Fibroblast of the aortic adventitia (primary cell): ENCODE measurements around the gene EEA1. TPM values are rescaled to one million over a fixed set of nuclear protein-coding genes. Genes with fewer than 3 reads are reported as not detected.

Experiments used
- DNase-seq: peaks from one replicate; pipeline ENCODE4 v3.0.0-alpha.2; 2010; ENCODE audit warnings: low read depth
- H3K4me3 ChIP-seq: 2 replicates; pipeline ENCODE4 v1.5.1; 2011; ENCODE audit warnings: low read depth, mild to moderate bottlenecking, control low read depth, low read length, moderate library complexity
- small RNA-seq: library from RNA; depleted of rRNA; stranded (forward); fragments of <200 nt; gene quantifications from one replicate; pipeline ENCODE3, GENCODE V24; 2012
- total RNA-seq: library from RNA; depleted of rRNA; stranded (reverse); fragments of >200 nt; gene quantifications from 2 replicates; pipeline ENCODE4 v1.2.3, GENCODE V29; 2012; ENCODE audit warnings: low replicate concordance
- TF ChIP-seq, protein P1 (sequence below): IDR thresholded peaks from 2 replicates; pipeline ENCODE4 v1.5.1; 2011; ENCODE audit warnings: mild to moderate bottlenecking, low read length, control low read depth, inconsistent platforms; ENCODE audit not compliant: insufficient read depth

EEA1 gene
- total RNA-seq, 1 donor: 42.3 TPM

DNA sequence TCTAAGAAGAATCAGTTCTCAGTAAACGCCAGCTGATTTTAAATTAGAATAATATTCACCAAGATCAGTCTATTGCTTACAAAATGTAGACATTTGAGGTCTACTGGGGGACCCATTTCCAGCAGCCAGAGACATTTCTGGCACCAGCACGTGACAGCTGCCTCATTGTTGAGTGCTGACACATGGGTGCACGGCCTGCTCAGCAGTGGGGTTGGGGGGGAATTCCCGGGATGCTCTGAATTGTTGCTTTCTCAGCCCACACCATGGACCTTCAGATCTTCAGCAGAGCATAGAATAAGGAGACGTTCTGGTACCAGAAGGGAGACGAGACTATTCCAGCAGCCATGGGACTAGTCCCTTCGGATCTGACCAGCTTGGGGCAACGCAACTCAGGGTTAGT is 208.0 kb downstream of the EEA1 start:
- H3K4me3 ChIP-seq: no peak overlapping the region
- TF ChIP-seq, protein P1, sequence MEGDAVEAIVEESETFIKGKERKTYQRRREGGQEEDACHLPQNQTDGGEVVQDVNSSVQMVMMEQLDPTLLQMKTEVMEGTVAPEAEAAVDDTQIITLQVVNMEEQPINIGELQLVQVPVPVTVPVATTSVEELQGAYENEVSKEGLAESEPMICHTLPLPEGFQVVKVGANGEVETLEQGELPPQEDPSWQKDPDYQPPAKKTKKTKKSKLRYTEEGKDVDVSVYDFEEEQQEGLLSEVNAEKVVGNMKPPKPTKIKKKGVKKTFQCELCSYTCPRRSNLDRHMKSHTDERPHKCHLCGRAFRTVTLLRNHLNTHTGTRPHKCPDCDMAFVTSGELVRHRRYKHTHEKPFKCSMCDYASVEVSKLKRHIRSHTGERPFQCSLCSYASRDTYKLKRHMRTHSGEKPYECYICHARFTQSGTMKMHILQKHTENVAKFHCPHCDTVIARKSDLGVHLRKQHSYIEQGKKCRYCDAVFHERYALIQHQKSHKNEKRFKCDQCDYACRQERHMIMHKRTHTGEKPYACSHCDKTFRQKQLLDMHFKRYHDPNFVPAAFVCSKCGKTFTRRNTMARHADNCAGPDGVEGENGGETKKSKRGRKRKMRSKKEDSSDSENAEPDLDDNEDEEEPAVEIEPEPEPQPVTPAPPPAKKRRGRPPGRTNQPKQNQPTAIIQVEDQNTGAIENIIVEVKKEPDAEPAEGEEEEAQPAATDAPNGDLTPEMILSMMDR: no peak
- no peak for DNase-seq

Small RNA genes lying within 50 kb of the gene (small RNA-seq; reads per million reads assigned to genes)
- 0.25 reads per million for gene RNU6-1329P

Other genes starting within 250 kb of the EEA1 start
- gene PLEKHG7, start 226.3 kb downstream of the EEA1 start, total RNA-seq: not detected in 2 replicates